Hepatic stellate cell (primary cell): ENCODE measurements around the gene PRMT1.
"Not testable (repeated sequence)": the region's sequence is repeated elsewhere in the genome, so short reads cannot be mapped to it uniquely, and the experiment has no call there.

Source experiments
- DNase-seq: peaks from one replicate; pipeline ENCODE4 v3.0.0; 2011; ENCODE audit warnings: low spot score

PRMT1 gene

DNA sequence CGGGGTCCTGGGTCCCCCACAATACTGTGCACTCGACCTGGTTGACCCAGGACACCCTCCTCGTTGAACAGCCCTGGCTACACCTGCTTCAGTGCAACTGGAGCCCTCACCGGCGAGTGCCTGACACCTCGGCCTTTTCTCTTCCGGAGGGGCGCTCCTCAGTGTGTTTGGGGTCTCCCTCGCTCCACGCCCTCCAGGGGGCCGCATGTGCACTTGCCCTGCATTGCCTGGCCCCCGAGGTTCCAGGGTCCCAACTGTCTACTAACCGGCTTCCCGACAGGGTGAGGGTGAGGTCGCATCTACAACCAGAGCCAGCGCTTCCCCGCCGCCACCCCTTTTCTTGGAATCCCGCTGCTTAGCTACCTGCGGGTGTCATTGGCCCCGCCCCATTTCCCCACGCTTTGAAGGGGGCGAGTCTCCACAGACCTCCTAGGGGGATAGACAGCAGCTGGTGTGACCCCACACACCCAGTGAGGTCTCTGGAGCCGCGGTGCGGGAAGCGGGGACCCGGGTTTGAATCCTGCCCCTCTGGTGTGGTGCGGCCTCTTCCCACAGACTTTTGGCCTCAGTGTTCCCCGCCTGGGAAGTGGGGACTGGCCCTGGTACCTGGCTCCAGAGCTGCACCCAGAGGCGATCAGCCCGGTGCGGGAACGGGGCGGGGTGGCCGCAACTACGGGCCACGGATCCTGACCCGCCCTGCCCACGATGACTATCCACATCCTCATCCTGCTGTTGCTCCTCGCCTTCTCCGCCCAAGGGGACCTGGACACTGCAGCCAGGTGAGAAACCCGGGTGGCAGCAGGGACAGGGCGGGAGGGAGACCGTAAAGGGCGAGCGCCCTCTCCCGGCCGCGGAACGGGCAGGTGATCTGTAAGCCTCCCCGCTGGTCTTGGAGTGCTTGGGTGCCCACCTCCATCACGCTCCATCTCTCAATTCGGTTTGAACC, 12.3 kb downstream of the PRMT1 start, which contains the start of gene ADM5:
Gene ADM5, plus strand, starts transcription at position 462 of the 946 bp plus-strand sequence. Its CDS starts 244 bp downstream, at position 706.
- DNase-seq: no peak

DNA sequence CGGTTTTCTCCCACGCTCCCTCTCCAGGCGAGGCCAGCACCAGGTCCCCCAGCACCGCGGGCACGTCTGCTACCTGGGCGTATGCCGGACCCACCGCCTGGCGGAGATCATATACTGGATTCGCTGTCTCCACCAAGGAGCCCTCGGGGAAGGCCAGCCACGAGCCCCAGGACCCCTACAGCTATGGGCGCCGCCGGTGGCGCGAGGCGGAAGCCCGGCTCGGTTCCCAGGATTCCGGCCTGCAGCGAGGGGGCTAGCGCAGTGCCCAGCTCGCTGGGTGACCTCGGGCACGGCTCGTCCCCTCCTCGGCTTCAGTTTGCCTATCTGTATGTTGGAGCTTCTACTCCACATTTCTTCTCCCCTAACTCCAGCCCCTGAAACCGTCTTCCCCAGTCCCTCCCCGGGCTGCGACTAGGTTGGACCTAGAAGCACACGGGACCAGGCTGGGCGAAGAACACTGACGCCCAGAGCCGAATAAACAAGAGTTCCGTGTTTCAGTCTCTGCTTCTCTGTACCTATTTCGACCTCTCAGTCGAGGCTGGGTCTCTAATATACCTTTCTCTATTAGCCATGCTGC, 13.1 kb downstream of the PRMT1 start:
- DNase-seq: no peak

DNA sequence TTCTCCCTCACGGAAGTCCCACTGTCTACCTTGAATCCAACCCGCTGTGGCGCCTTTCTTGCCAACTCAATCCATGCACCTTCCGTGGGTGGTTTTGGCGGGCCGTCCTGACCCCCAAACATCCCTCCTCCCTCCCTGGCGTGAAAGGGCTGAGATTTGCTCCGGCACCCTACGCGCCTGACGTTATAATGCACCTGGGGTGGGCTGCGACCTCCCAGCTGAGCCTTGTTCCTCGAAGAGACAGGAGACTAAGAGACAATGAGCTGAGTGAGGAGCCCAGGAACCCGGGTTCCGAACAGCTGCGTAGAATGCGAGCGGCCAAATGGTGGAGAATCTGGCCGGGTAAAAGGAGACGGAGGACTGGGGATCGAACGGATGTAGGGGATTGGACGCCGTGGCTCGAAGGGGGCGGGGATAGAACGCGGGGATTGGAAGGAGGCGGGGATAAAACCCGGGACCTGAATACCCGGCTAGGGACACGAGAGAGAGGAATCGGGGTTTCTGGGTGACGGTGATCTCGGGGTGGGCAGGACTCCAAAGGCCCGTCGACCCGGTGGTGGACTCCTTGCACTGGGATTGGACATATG, 13.7 kb downstream of the PRMT1 start, which contains the start of gene CPT1C:
Gene CPT1C, plus strand, starts transcription at position 461 of the 587 bp plus-strand sequence. CDS start 1,137 bp downstream, outside the sequence.
- DNase-seq: peak; percentile 97

DNA sequence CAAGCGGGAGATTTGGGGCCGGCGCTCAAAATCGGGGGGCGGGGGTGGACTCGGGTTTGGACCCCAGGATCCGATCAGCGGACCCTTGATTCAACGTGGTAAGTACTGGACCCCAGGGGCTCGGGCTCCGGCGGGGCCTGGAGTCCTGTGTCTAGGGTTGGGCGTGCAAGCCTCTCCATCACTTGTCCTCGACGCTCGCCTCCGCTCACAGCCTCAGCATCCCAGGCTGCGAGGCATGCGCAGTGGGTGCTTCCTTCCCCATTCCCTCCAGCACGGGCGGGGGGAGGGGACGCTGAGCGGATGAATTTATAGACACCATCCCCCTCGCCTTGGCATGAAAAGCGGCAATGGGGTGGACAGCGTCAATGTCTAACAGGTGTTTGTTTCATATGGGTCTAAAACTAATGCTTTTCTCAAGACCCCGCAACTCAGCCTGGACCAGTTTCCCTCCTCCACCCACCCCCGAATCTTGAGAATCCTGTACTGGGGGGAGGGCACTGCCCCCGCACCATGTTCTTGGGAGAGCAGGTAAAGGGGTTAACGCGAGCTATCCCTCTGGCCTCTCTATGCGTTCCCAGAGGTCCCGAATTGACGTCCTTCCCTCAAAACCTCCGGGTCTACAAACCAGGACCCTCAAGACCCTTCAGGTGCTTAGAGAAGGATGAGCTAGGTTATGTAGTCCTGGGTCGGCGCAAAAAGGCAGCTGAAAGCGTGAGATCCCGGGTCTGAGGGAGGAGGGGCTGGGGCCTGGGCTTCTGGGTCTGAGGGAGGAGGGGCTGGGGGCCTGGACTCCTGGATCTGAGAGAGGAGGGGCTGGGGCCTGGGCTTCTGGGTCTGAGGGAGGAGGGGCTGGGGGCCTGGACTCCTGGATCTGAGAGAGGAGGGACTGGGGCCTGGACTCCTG, 14.4 kb downstream of the PRMT1 start:
- DNase-seq: peak; percentile 97

DNA sequence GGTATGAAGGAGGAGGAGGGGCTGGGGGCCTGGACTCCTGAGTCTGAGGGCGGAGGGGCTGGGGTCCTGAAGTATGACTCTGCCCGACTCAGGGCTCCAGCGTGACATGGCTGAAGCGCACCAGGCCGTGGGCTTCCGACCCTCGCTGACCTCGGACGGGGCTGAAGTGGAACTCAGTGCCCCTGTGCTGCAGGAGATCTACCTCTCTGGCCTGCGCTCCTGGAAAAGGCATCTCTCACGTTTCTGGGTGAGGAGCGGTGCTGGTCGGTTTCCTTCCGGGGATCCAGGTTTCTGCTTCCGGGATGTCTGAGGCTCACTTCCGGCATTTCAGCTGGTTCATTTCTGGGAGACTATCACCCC, 15.1 kb downstream of the PRMT1 start:
- no peak for DNase-seq

DNA sequence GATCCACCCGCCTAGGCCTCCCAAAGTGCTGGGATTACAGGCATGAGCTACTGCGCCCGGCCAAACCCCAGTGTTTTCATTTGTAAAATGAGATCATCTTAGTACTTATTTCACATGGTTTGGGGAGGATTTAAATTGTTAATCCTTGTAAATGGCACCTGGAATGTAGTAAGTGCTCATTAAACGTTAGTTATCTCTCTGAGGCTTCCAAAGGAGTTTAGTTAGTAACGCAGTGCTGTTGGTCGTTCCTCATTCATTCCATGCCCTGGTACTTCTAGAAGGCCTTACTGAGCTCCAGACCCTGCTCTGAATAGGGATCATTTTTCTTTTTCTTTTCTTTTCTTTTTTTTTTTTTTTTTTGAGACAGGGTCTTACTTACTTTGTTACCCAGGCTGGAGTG, 19.0 kb downstream of the PRMT1 start:
- DNase-seq: no peak

DNA sequence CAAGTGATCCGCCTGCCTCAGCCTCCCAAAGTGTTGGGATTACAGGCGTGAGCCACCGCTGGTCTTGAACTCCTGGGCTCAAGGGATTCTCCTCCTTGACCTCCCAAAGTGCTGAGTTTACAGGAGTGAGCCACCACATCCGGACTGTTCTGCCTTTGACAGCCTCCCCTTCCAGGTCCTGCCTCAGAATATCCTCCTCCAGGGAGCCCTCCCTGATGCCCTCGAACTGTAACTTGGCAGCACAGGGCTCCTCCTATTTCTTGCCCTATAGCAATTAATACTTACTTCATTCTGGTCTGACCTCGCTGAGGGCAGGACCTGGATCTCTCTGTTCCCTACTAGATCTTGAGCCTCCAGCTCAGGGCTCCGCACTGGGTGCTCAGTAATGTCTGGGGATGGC, 19.8 kb downstream of the PRMT1 start:
- DNase-seq: no peak

DNA sequence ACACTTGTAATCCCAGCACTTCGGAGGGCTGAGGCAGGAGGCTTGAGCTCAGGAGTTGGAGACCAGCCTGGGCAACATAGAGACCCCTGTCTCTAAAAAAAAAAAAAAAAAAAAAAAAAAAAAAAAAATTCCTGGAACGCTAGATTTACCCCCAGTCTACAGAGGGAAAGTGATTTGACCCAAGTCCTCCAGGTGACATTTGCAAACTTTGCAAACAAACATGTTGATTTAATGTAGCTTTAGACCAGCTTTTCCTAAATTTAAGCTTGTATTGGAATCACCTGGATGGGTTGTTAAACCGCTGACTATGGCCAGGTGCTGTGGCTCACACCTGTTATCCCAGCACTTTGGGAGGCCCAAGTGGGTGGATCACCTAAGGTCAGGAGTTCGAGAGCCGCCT, 22.3 kb downstream of the PRMT1 start:
- DNase-seq: no peak

DNA sequence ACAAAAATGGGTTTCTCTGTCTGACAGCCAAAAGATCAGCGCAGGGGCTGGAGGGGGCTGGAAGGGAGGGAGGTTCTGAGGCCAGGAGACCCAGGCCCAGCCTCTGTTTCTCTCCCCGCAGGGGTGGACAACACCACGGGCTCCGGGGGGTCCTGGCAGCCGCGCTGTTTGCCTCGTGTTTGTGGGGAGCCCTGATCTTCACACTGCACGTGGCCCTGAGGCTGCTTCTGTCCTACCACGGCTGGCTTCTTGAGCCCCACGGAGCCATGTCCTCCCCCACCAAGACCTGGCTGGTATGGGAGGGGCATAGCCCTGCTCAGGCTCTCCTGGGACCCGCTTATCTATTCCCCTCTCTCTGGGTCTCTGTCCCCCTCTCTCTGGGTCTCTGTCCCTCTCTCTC, 23.5 kb downstream of the PRMT1 start:
- DNase-seq: no peak

DNA sequence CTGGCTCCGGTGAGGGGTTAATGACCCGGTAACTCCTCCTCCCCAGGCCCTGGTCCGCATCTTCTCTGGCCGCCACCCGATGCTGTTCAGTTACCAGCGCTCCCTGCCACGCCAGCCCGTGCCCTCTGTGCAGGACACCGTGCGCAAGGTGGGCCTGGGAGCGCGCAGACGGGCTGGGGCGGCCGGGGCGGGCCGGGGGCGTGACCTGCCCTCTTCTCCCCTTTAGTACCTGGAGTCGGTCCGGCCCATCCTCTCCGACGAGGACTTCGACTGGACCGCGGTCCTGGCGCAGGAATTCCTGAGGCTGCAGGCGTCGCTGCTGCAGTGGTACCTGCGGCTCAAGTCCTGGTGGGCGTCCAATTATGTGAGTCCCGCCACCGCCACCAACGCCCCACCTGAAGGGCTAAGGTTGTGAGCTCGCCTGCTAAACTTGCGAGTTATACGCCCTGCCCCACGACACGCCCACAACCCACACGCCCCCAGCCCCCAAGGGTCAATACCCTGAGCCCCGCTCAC, 24.3 kb downstream of the PRMT1 start:
- DNase-seq: no peak

DNA sequence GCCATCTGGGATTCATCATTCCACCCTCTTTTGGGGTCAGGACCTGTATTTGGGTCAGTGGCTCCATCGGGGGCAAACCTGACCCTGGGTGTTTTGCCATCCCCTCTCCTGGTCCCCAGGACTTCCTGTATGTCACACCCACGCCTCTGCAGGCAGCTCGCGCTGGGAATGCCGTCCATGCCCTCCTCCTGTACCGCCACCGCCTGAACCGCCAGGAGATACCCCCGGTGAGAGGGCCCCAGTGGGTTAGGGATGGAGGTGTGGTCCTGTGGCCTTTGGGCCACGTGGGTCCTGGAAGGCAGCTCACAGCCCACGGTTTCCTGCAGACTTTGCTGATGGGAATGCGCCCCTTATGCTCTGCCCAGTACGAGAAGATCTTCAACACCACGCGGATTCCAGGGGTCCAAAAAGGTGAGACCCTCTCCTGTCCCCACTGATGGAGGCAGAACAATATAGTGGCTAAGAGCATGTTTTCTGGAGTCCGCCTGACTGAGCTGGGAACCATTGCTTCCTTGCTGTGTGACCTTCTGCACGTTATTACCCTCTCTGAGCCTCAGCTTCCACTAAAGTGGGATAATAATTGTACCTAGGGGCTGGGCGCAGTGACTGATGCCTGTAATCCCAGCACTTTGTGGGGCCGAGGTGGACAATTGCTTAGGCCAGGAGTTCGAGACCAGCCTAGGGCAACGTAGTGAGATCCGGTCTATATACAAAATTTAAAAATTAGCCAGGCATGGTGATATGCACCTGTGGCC, 28.0 kb downstream of the PRMT1 start:
- DNase-seq: no peak

DNA sequence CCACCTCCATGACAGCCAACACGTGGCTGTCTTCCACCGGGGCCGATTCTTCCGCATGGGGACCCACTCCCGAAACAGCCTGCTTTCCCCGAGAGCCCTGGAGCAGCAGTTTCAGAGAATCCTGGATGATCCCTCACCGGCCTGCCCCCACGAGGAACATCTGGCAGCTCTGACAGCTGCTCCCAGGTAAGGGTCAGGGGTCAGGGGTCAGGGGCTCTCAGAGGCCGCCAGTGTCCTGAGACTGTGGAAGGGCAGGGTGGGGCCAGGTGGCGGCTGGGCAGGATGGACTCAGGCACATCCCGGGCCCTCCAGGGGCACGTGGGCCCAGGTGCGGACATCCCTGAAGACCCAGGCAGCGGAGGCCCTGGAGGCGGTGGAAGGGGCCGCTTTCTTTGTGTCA, 28.8 kb downstream of the PRMT1 start:
- DNase-seq: no peak

DNA sequence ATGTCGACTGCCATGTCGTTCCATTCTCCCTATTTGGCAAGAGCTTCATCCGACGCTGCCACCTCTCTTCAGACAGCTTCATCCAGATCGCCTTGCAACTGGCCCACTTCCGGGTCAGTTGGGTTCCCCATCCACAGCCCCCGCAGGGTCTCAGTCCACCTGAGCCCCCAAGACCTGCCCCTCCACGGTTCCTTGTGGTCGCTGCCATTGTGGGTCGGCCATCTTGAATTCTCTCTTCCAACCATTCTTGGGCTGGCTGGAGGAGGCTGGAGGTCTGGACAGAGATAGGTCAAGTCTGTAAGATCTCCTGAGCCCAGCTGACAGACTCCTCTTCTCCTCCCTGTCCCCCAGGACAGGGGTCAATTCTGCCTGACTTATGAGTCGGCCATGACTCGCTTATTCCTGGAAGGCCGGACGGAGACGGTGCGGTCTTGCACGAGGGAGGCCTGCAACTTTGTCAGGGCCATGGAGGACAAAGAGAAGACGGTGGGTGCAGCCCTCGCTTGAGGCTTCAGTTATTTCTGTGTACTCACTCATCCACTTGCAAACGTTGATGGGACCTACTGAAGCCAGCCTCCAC, 33.4 kb downstream of the PRMT1 start:
- DNase-seq: no peak

DNA sequence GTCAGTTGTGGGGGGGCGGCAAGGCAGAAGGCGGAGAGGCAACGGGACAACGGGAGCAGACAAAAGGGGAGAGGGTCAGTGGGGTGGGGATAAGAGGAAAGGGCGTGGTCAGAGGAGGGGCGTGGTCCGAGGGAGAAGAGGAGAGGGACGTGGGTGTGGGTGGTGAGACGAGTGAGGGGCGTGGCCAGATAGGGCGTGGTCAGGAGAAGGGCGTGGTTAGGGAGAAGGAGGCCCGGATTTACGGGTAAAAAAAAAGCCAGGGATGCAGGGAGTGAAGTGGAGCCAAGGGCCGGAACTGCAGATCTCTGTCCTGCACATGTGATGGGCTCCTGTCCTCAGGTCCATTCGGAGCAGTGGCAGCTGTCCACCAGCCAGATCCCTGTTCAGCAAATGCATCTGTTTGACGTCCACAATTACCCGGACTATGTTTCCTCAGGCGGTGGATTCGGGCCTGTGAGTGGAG, 35.4 kb downstream of the PRMT1 start:
- peak; percentile 43 for DNase-seq

DNA sequence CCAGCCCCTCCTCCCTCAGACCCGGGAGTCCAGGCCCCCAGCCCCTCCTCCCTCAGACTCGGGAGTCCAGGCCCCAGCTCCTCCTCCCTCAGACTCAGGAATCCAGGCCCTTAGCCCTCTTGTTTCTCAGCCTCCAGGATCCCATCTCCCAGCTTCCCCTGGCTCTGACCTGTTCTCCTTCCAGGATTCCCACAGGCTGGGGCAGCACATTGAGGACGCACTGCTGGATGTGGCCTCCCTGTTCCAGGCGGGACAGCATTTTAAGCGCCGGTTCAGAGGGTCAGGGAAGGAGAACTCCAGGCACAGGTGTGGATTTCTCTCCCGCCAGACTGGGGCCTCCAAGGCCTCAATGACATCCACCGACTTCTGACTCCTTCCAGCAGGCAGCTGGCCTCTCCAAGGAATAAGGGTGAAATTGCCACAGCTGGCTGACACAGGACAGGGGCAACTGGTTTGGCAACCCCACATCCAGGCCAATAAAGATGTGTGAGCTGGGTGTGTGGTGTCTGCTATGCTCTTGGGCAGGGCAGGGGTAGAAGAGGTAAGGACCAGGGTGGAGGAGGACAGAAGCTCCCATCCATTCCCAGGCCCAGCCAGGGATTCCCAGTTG, 36.3 kb downstream of the PRMT1 start:
- DNase-seq: no peak

DNA sequence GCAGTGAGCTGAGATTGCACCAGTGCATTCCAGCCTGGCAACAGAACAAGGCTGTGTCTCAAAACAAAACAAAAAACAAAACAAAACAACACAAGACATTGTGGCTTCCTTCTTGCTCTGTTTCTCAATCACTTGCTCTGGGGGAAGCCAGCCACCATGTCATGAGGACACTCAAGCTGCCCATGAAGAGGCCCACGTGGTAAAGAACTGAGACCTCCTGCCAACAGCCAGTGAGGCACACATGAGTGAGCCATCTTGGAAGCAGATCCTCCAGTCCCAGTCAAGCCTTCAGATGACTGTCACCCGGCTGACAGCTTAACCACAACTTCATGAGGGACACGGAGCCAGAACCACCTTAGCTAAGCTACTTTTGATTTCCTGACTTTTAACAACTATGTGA, 39.1 kb downstream of the PRMT1 start:
- DNase-seq: no peak

DNA sequence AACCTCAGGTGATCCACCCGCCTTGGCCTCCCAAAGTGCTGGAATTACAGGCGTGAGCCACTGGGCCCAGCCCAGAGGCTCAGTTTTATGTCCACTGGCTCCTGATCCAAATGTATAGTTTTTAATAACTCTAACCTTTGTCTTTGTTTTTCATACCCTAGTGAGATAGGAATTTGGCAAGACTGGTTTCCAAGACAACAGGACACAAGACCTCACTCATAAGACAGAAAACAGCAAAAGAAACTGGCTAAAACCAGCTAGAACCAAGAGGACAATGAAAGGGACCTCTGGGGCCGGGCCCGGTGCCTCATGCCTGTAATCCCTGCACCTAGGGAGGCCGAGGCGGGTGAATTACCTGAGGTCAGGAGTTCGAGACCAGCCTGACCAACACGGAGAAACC, 41.4 kb downstream of the PRMT1 start:
- DNase-seq: peak; percentile 29

DNA sequence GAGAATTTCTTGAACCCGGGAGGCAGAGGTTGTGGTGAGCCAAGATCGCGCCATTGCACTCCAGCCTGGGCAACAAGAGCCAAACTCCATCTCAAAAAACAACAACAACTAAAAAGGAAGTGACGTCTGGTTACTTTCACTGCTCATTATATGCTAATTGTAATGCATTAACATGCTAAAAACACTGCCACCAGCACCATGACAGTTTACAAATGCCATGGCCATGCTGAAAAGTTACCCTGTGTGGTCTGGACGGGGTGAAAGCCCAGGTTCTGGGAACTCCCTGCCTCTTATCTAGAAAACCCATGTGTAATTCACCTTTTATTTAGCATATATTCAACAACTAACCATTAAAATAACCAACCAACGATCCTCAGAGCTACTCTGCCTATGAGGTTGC, 41.9 kb downstream of the PRMT1 start:
- DNase-seq: no peak

DNA sequence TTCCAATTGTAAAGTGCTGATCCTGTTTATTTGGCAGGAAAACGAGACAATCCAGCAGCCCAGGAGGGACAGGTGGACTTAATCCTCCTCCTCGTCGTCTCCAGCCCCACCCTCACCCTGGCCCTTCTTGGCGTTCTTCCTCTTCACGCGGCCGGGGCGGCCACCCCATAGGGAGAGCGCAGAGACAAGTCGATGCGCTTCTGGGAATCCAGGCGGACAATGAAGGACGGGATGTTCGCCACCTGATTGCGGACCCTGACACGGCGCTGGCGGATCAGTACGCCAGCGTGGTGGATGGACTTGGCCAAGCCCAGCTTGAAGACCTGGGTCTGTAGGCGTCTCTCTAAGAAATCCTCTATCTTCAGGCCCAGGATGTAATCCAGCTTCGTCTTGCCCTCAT, 42.3 kb downstream of the PRMT1 start:
- not testable (repeated sequence) for DNase-seq
